Parathyroid adenoma (tissue), 2 donors: Measurements from ENCODE around the gene HPS4.

Source experiments
- H2AFZ ChIP-seq: fragments of 300-600 bp; sonication (generic); one replicate; pipeline ENCODE4 v1.7.0; 2017; ENCODE audit warnings: antibody characterized with exemption, mild to moderate bottlenecking
- H3K27ac ChIP-seq: fragments of 300-600 bp; sonication (generic); one replicate; pipeline ENCODE4 v1.7.0; 2017
- H3K27me3 ChIP-seq: fragments of 300-600 bp; sonication (generic); one replicate; pipeline ENCODE4 v1.7.0; 2017; ENCODE audit warnings: low read length; ENCODE audit not compliant: control insufficient read depth, insufficient read depth
- H3K36me3 ChIP-seq: fragments of 300-600 bp; sonication (generic); one replicate; pipeline ENCODE4 v1.7.0; 2017; ENCODE audit warnings: low read length; ENCODE audit not compliant: control insufficient read depth, insufficient read depth
- H3K4me1 ChIP-seq: fragments of 300-600 bp; sonication (generic); one replicate; pipeline ENCODE4 v1.7.0; 2017; ENCODE audit warnings: control low read depth
- H3K4me2 ChIP-seq: fragments of 300-600 bp; sonication (generic); one replicate; pipeline ENCODE4 v1.7.0; 2017; ENCODE audit warnings: low read length
- H3K4me3 ChIP-seq: fragments of 300-600 bp; sonication (generic); one replicate; pipeline ENCODE4 v1.7.0; 2017; ENCODE audit warnings: low read depth, low read length
- H3K79me2 ChIP-seq: fragments of 300-600 bp; sonication (generic); one replicate; pipeline ENCODE4 v1.7.0; 2017; ENCODE audit warnings: control low read depth
- H3K9ac ChIP-seq: fragments of 300-600 bp; sonication (generic); one replicate; pipeline ENCODE4 v1.7.0; 2017; ENCODE audit warnings: mild to moderate bottlenecking
- H3K9me3 ChIP-seq: fragments of 300-600 bp; sonication (generic); one replicate; pipeline ENCODE4 v1.7.0; 2017; ENCODE audit warnings: low read length; ENCODE audit not compliant: control insufficient read depth
- CTCF ChIP-seq: fragments of 300-600 bp; sonication (generic); IDR thresholded peaks from one replicate; pipeline ENCODE4 v1.7.0; 2017; ENCODE audit warnings: antibody characterized with exemption, mild to moderate bottlenecking
- donor health status: primary hyperparathyroidism.

Gene HPS4

GRCh38 chr22:26406118-26406517 lies 77.5 kb downstream of the HPS4 start:
- Histone ChIP-seq H3K9ac (no peak overlapping the region), H3K4me2 (no peak overlapping the region), H3K27me3 (no peaks in the 10 kb centered on the region), H3K36me3 (no peaks in the 10 kb centered on the region), H3K9me3 (no peaks in the 10 kb centered on the region), H3K27ac (no peak overlapping the region), H2AFZ (no peak overlapping the region), H3K4me1 (no peaks in the 10 kb centered on the region), H3K79me2 (no peaks in the 10 kb centered on the region), H3K4me3 (no peak overlapping the region)
- no peak for TF ChIP-seq CTCF

- no peaks in the 10 kb centered on the region for H3K36me3 ChIP-seq
- H3K27me3 ChIP-seq, result no peaks in the 10 kb centered on the region
- H3K4me3 ChIP-seq, result no peak overlapping the region
- no peak for TF ChIP-seq CTCF
- no peak overlapping the region for H3K27ac ChIP-seq
- H2AFZ ChIP-seq, result no peak overlapping the region
- no peak overlapping the region for H3K9ac ChIP-seq
- no peaks in the 10 kb centered on the region for H3K79me2 ChIP-seq
- H3K9me3 ChIP-seq, result no peaks in the 10 kb centered on the region
- no peak overlapping the region for H3K4me2 ChIP-seq
- no peaks in the 10 kb centered on the region for H3K4me1 ChIP-seq
Measured at GRCh38 chr22:26404851-26405421, 78.6 kb downstream of the HPS4 start.

GRCh38 chr22:26401726-26402125 lies 81.9 kb downstream of the HPS4 start:
- Histone ChIP-seq H3K36me3 (no peaks in the 10 kb centered on the region), H3K4me3 (no peak overlapping the region), H3K9ac (no peak overlapping the region), H3K27me3 (no peaks in the 10 kb centered on the region), H3K79me2 (no peaks in the 10 kb centered on the region), H3K4me2 (no peak overlapping the region), H2AFZ (no peak overlapping the region), H3K9me3 (no peaks in the 10 kb centered on the region), H3K4me1 (no peaks in the 10 kb centered on the region), H3K27ac (no peak overlapping the region)
- no peak for TF ChIP-seq CTCF
